HG02840 (cell line): Measurements from ENCODE around the gene NSRP1.
"Not testable (repeated sequence)": the region's sequence is repeated elsewhere in the genome, so short reads cannot be mapped to it uniquely, and the experiment has no call there.

Experiments used
- ATAC-seq: cut with Tn5 transposase; IDR thresholded peaks from one replicate; pipeline ENCODE4 v1.9.1; 2021; ENCODE audit warnings: mild to moderate bottlenecking, moderate library complexity, moderate number of reproducible peaks; ENCODE audit not compliant: unreplicated experiment, low FRiP score

Gene NSRP1

DNA sequence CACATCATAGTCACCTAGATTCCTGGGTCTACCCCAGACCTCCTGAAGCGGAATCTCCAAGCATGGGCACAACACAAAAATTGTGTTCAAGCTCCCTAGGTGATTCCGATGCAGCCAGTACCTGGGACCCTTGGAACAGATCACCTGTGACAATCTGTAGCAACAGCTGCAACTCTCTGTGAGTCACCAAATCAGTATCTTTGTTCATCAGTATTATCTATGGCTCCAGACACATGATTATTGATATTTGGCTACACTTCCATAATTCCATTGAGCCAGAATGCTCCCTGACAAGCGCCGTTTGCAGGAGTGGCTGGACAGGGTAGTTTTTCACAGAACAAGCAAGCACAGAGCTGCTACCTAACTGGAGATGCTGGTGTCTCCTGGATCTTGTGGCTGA, 102.7 kb downstream of the NSRP1 start:
- ATAC-seq: no peak

GRCh38 chr17:30219833-30220232, 103.2 kb downstream of the NSRP1 start:
- ATAC-seq: no peak

GRCh38 chr17:30220414-30220813, 103.8 kb downstream of the NSRP1 start:
- ATAC-seq: no peak

DNA sequence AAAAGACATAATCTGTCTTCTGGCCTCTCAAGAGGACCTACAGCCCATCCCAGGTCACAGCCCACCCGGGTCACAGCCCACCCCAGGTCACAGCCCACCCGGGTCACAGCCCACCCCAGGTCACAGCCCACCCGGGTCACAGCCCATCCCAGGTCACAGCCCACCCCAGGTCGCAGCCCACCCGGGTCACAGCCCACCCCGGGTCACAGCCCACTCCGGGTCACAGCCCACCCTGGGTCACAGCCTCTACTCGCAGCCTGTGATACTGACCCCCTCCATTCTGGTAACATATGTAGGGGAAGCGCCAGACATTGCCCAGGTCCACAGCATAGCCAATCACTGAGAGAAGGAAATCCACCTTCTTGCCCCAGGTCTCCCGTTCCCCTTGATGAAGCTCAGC, 104.7 kb downstream of the NSRP1 start:
- no peak for ATAC-seq

- no peak for ATAC-seq
These were observed 105.6 kb downstream of the NSRP1 start for GRCh38 chr17:30222251-30222650.

DNA sequence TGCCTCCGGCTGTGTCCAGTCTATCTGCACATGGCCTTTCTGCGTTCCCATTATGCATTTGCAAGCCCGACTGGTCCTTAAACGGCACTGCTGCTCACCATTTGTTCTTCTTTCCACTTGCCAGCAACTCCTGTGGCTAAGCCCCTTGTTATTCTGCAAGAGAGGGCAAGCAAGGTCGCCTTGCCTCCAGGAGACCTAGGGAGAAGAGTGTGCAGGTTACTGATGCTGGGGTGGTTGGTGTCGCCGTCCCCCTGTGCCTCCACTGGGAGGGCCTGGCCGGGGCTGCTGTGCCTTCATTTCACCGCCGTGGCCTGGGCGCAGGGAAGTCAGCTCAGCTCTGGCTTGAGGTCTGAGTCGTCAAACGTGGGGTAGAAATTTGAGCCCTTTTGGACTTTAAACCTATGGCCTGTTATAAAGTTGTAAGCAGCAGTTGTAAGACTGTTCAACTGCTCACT, 106.1 kb downstream of the NSRP1 start:
- no peak for ATAC-seq

GRCh38 chr17:30224419-30224960, 107.9 kb downstream of the NSRP1 start:
- no peak for ATAC-seq

- ATAC-seq: no peak
These were observed 108.5 kb downstream of the NSRP1 start for GRCh38 chr17:30225112-30225511.

DNA sequence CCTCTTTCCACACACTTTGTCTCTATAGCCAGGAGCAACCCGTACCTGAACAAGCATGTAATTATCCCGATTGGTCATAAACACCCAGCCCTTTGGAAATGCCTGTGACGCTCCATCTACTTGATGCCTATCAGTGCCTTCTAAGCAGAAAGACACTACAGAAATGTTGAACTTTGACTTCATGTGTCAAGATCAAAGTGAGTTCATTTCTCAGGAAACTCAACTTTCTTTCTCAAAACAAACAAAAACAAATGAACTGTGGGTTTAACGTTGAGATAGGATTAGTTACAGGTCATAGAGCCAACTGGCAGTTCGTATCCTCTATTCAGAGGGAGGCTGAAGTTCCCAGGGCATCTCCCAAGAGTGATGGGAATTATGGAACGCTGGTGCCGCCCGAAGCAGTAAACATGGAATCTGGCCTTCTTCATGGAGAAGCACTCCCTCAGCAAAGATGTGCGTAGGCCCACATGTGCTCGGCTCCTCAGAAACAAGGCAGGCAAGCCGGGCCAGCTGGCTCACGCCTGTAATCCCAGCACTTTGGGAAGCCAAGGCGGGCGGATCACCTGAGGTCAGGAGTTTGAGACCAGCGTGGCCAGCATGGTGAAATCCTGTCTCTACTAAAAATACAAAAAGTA, 109.4 kb downstream of the NSRP1 start:
- no peak for ATAC-seq

- ATAC-seq: no peak
These were observed 110.3 kb downstream of the NSRP1 start for GRCh38 chr17:30226878-30227277.

- no peak for ATAC-seq
These were observed 111.4 kb downstream of the NSRP1 start for GRCh38 chr17:30228011-30228410.

GRCh38 chr17:30229012-30229411, 112.4 kb downstream of the NSRP1 start:
- no peak for ATAC-seq

DNA sequence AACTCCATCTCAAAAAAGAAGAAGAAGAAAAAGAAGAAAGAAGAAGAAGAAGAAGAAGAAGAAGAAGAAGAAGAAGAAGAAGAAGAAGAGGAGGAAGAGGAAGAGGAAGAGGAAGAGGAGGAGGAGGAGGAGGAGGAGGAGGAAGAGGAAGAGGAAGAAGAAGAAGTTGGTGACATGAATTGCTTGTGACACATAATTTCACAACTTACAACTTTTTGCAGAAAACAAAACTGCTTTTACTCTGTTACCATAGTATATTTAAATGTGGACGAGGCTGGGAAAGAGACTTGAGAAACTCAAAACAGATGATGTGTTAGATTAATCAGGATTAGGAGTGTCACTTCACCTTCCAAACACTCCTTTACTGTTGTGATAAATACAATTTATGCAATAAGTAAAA, 113.4 kb downstream of the NSRP1 start:
- ATAC-seq: not testable (repeated sequence)

- no peak for ATAC-seq
These were observed 114.0 kb downstream of the NSRP1 start for GRCh38 chr17:30230596-30231125.

DNA sequence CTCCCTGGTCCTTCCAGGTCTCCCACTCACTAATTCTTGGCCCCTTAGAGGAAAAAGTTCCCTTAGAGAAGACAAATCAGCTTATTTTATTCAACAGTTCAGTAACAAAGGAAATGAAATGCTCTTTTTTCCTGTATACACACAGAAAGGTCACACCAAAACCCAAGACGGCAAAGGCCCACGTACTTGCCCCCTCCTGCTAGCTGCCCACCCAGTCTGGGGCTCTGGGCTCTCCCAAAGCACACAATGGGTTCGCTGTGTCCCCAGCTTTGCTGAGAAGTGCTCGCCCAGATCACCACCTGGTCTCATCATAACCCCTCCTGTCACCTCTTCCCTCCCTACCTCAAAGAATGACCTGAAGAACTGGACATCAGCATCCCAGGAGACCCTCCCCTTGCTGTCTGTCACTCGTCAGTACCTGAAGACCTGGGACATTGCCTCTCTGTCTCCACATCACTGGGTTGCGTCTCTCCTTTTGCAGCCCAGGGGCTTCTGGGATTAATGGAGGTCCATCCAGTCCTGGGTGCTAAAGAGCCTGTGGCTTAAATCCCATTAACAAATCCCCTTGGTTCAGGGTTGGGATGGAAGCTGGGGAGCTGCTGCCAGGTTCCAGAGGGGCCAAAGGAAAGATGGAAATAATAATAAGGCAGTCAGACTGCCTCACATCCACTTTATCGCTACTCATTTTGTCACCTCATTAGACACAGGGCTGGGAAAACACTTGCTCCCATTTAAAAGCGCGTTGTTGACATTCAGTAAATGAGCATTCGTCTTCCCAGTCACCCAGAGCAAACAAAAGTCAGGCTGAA, 115.6 kb downstream of the NSRP1 start:
- ATAC-seq: no peak

GRCh38 chr17:30232824-30233427, 116.3 kb downstream of the NSRP1 start:
- ATAC-seq: no peak

DNA sequence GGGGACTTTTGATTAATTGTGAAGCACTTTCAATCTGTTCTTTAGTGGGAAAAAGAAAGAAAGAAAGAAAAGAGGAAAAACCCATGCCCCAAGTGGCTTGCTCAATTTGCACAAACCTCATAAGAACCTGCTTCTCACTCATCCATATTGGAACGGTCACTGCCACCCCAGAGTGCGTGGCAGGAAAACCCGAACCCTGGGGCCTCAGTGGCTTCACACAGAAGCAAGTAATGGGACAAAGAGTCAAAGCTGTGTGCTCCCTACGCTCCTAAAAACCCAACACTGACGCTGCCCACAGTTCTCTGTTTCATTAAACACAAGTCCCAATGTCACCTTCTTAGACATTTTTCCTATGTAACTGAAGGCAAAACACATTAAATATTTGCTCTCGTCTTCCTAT, 117.7 kb downstream of the NSRP1 start:
- ATAC-seq: no peak

DNA sequence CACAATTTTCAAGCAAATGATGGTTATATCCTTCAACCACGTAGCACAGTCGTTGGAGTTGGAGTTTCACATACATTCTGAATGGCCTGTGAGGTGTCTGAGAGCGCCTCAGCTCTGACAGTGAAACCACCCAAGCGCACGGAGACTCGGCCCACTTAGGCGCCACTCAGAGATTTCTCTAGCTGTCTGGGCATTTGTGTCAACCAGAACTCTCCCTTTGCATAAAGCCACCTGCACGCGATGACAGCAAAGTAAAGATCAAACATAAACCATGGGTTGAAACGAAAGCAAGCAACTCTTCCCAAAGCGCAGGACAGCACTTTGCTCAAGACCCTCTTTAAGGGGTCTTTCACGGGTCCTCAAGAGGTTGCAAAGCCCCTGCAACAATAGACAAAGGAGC, 118.3 kb downstream of the NSRP1 start:
- no peak for ATAC-seq

GRCh38 chr17:30235386-30236296, 119.0 kb downstream of the NSRP1 start, which contains the start of gene SLC6A4:
Gene SLC6A4, minus strand, starts transcription at chr17:30235697. Its CDS starts 13,739 bp downstream, at chr17:30221958.
- no peak for ATAC-seq
